ENCODE results near the gene ACBD4. TPM values are rescaled to one million over a fixed set of nuclear protein-coding genes. Genes with fewer than 3 reads are reported as not detected.
A peak's percentile ranks its signal among the peaks of the same experiment; 100 is the strongest.
"Not testable (repeated sequence)": the region's sequence is repeated elsewhere in the genome, so short reads cannot be mapped to it uniquely, and the experiment has no call there.

Gene ACBD4
- total RNA-seq, 1 donor from 2014 or later = 26.4 TPM

GRCh38 chr17:45116434-45117016, 19.0 kb upstream of the ACBD4 start:
- ATAC-seq = no peak
- no peak for DNase-seq (ENCODE audit: low spot score)
- intact Hi-C loops (cut with DNase I) = no loop called here

- DNase-seq (ENCODE audit: low spot score) (no peak), ATAC-seq (no peak)
- intact Hi-C loops (cut with DNase I) = no loop called here
Measured at GRCh38 chr17:45117334-45117733, 18.2 kb upstream of the ACBD4 start.

GRCh38 chr17:45117848-45118646, 17.4 kb upstream of the ACBD4 start:
- DNase-seq (ENCODE audit: low spot score) (no peak), ATAC-seq (no peak)
- intact Hi-C loops (cut with DNase I) = no loop called here

GRCh38 chr17:45118691-45119090, 16.8 kb upstream of the ACBD4 start:
- ATAC-seq (no peak), DNase-seq (ENCODE audit: low spot score) (no peak)
- intact Hi-C loops (cut with DNase I) = no loop called here

DNA sequence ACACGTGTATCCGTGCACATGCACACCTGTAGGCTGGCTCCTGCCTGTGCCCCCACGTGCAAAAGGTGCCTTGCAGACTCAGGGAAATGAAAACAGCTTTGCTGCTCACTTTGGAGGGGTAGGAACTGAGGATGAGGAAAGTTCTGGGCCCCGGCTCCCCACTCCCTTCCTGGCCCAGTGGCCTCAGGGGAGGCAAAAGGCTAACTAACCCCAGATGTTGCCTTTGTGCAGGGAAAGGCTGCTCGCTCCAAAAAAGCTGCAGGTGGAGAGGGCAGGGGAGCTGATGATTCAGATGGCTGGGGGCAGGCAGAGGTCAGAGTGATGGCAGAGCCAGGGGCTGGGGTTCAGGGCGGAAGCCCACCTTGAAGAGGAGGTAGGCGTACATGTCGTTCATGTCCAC, 15.5 kb upstream of the ACBD4 start:
- ATAC-seq (peak; percentile 55), DNase-seq (ENCODE audit: low spot score) (peak; percentile 60)
- intact Hi-C loops (cut with DNase I) = no loop called here

DNA sequence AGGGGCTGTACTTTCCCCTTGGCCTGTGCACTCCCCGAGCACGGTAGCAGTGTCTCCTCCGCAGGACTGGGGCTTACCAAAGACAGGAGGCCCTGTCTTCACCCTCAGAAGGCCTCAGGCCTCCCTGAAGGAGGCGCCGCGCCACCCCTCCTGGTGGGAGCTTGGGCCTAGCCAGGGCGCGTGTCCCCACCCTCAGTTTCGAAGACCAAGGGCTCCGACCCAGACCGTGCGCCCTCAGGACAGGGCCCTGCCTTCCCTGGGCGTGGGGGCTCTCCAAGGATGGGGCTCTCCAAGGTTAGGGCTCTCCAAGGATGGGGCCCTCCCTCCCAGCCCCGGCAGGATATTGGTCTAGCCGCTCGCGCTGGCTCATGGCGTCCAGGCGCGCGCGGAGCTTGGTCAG, 14.9 kb upstream of the ACBD4 start:
- DNase-seq (ENCODE audit: low spot score) (no peak), ATAC-seq (no peak)
- intact Hi-C loops (cut with DNase I) = no loop called here

GRCh38 chr17:45121055-45121454, 14.4 kb upstream of the ACBD4 start:
- peak; percentile 56 for DNase-seq (ENCODE audit: low spot score)
- intact Hi-C loops (cut with DNase I) = no loop called here
- no peak for ATAC-seq

GRCh38 chr17:45123076-45123770, 12.3 kb upstream of the ACBD4 start:
- intact Hi-C loops (cut with DNase I) = no loop called here

GRCh38 chr17:45123930-45124796, 11.3 kb upstream of the ACBD4 start:
- no peak for DNase-seq (ENCODE audit: low spot score)
- peak; percentile 52 for ATAC-seq
- intact Hi-C loops (cut with DNase I) = no loop called here

More at GRCh38 chr17:45123076-45123770, 12.3 kb upstream of the ACBD4 start:
- DNase-seq (ENCODE audit: low spot score) = no peak
- no peak for ATAC-seq

- intact Hi-C loops (cut with DNase I); DNase-seq (ENCODE audit: low spot score); ATAC-seq: not testable (repeated sequence)
Measured at GRCh38 chr17:45124797-45125122, 10.7 kb upstream of the ACBD4 start.

- no peak for DNase-seq (ENCODE audit: low spot score)
- intact Hi-C loops (cut with DNase I) = no loop called here
- no peak for ATAC-seq
Measured at GRCh38 chr17:45125509-45125908, 10.0 kb upstream of the ACBD4 start.

DNA sequence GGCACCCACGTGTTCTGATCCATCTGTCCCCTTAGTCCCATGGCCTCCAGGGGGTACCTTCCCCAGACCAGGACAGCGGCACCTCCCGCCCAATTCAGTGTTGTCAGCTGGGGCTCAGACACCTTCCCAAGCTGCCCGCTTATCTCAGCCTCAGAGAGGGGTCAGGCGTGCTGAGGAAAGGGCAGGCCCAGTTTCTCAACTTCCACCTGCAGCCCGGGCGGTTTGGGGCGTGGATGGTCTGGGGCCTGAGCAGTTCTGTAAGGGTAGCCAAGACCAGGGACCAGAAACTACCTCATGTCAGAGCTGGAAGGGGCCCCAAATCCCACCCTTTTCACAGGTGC, 8.3 kb upstream of the ACBD4 start:
- intact Hi-C loops (cut with DNase I) = no loop called here
- no peak for DNase-seq (ENCODE audit: low spot score)
- ATAC-seq = peak; percentile 4

DNA sequence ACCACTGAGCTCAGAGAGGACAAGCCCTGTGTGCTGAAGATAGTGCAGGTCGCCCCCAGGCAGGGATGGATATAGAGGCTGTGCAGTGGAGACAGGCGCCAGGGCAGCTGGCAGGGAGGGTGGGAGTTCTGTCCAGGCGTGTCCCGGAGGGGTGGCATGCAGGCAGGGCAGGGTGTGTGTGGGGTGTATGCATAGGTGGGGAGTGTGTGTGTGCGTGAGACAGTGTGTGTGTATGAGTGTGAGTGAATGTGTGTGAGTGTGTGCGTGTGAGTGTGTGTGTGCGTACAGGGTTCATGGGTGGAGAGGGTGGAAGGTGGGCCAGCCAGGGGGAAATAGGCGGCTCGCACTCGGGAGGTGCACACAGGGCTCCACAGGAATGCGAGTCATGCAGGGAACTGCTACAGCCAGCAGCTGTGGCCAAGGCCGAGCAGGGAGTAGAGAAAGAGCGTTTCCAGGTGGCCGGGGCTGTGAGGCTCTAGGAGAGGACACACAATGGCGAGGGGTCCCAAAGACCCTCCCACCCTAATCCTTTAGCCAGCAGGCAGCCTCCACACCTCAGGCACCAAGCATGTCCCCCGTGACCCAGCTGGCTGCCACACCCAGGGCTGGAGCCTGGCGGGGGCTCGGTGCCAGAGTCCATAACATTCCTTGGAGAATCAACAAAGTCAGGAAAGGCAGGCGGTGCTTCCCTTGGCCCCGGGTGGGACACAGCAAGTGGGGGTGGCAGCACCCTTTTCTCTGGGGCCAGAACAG, 7.8 kb upstream of the ACBD4 start:
- ATAC-seq (peak; percentile 23), DNase-seq (ENCODE audit: low spot score) (no peak)
- intact Hi-C loops (cut with DNase I) = no loop called here

GRCh38 chr17:45128331-45128730, 7.2 kb upstream of the ACBD4 start:
- intact Hi-C loops (cut with DNase I) = no loop called here
- ATAC-seq (no peak), DNase-seq (ENCODE audit: low spot score) (no peak)

GRCh38 chr17:45128989-45129388, 6.5 kb upstream of the ACBD4 start:
- intact Hi-C loops (cut with DNase I) = no loop called here
- no peak for ATAC-seq
- no peak for DNase-seq (ENCODE audit: low spot score)

DNA sequence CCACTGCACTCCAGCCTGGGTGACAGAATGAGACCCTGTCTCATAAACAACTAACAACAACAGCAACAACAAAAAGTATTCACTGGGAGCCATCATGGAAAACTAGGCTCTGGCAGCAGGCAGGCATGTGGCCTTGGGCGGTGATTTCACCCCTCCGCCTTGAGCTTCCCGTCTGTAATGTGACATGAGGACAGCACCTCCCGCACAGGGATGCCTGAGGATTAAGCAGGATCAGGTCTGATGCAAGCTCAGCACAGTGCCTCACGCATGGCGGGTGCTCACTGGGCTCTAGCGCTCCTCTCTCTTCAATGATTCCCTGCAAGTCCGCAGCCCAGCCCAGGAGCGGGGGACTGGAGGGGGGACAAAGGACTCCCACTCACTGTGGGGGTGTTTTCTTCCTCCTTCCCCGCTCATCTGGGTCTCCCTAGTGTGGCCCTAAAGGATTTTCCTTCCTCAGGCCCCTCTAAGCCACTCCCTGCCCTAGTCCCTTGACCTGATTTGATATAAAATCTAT, 6.0 kb upstream of the ACBD4 start:
- no peak for DNase-seq (ENCODE audit: low spot score)
- no peak for ATAC-seq
- intact Hi-C loops (cut with DNase I) = no loop called here

- ATAC-seq = no peak
- DNase-seq (ENCODE audit: low spot score) = no peak
- intact Hi-C loops (cut with DNase I) = loop anchor here (10.0 kb wide), 2 partner anchors 215 to 355 kb away; partner anchors contain the start of gene GFAP
Measured at GRCh38 chr17:45129940-45130680, 5.4 kb upstream of the ACBD4 start.
